ENCODE data around the gene EFNB2.

GRCh38 chr13:106550570-106551135 is 15.2 kb upstream of the EFNB2 start:
- TF ChIP-seq CTCF (IDR thresholded peaks at IDR 0.05): no peak
- no peak for TF ChIP-seq POLR2A (IDR thresholded peaks at IDR 0.05)

Measured in ovary (tissue), 3 donors.